NT2/D1 (cell line): ENCODE measurements around the gene CRACR2A.

Source experiments
- DNase-seq: peaks from one replicate; pipeline ENCODE4 v3.0.0-alpha.2; 2011; ENCODE audit warnings: low read depth, low spot score
- H3K27me3 ChIP-seq: 2 replicates; pipeline ENCODE4 v1.6.0; 2011; ENCODE audit warnings: mild to moderate bottlenecking; ENCODE audit not compliant: insufficient read length, insufficient read depth
- H3K36me3 ChIP-seq: 2 replicates; pipeline ENCODE4 v1.6.1; 2011; ENCODE audit warnings: mild to moderate bottlenecking, low read length, mixed read lengths; ENCODE audit not compliant: insufficient read depth, insufficient read length
- H3K4me1 ChIP-seq: 2 replicates; pipeline ENCODE4 v1.5.1; 2011; ENCODE audit not compliant: insufficient read depth, insufficient read length
- H3K4me3 ChIP-seq: 2 replicates; pipeline ENCODE4 v1.5.1; 2011; ENCODE audit warnings: low read depth; ENCODE audit not compliant: insufficient read length
- H3K9ac ChIP-seq: 2 replicates; pipeline ENCODE4 v1.6.0; 2011; ENCODE audit warnings: low read depth; ENCODE audit not compliant: insufficient read length
- H3K9me3 ChIP-seq: 2 replicates; pipeline ENCODE4 v1.5.1; 2011; ENCODE audit warnings: mild to moderate bottlenecking, low read length; ENCODE audit not compliant: insufficient read depth
- SUZ12 ChIP-seq: IDR thresholded peaks from 2 replicates; pipeline ENCODE4 v1.6.1; 2011; ENCODE audit not compliant: insufficient read length, insufficient read depth; ENCODE audit errors: extremely low read depth
- YY1 ChIP-seq: IDR thresholded peaks from 2 replicates; pipeline ENCODE4 v1.6.1; 2011; ENCODE audit not compliant: insufficient read length, insufficient read depth
- ZNF274 ChIP-seq: IDR thresholded peaks from 2 replicates; pipeline ENCODE4 v1.6.1; 2011; ENCODE audit warnings: mild to moderate bottlenecking, low read depth, low read length

CRACR2A gene

DNA sequence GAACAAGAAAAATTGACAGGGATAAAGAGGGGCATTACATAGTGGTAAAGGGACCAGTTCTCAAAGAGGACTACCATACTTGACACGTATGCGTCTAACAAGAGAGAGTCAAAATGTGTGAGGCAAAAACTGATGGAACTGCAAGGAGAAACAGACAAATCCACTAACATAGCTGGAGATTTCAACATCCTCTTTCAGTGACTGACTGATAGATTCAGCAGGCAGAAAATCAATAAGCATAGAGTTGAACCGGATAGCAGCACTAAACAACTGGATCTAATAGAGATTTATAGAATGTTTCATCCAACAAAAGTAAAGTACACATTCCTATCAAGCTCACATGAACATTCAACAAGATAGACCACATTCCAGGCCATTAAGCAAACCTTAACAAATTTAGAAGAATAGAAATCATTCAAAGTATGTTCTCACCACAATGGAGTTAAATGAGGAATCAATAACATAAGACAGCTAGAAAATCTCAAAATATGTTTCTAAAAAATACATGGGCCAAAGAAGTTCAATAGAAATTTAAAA lies 16.1 kb upstream of the CRACR2A start:
- no peaks in the 10 kb centered on the region for H3K36me3 ChIP-seq
- H3K4me1 ChIP-seq: no peaks in the 10 kb centered on the region
- H3K9ac ChIP-seq: no peak overlapping the region
- no peaks in the 10 kb centered on the region for H3K27me3 ChIP-seq
- H3K9me3 ChIP-seq: no peaks in the 10 kb centered on the region
- no peak for DNase-seq
- no peak overlapping the region for H3K4me3 ChIP-seq
- TF ChIP-seq SUZ12 (no peak), YY1 (no peak), ZNF274 (no peak)

DNA sequence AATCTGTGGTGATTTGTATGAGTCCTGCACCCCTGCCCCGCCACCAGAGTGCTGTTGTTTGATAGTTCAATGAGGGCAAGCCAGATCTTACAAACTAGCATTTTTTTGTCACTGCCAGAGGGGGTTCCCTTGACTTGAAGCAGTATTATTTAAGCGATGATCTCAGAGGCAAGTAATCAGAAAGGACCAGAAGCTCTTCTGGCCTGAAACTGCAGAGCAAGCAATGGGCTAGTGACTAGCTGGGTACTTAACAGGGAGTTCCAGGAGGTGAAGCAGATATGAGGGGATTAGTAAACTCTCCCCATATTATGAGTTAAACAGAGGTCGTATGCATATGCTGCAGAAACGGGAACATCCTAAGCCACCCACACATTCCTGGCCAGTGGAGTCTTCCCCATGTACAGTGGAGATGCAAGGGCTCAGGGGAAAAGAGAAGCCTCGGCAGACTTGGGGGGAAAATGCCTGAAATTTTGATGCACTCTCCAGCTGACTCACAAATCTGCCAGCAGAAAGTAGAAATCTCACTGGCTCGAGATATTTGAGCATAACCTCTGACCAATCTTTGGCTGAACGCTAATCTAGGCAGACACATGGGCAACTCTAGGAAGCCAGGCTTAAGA lies 8.3 kb upstream of the CRACR2A start:
- TF ChIP-seq YY1 (no peak), ZNF274 (no peak), SUZ12 (no peak)
- Histone ChIP-seq H3K27me3 (no peaks in the 10 kb centered on the region), H3K4me1 (no peaks in the 10 kb centered on the region), H3K36me3 (no peaks in the 10 kb centered on the region), H3K9me3 (peaks cover 6% of the 10 kb centered on the region; the same call in 1 of the 2 replicates), H3K4me3 (no peak overlapping the region), H3K9ac (no peak overlapping the region)
- DNase-seq: no peak

DNA sequence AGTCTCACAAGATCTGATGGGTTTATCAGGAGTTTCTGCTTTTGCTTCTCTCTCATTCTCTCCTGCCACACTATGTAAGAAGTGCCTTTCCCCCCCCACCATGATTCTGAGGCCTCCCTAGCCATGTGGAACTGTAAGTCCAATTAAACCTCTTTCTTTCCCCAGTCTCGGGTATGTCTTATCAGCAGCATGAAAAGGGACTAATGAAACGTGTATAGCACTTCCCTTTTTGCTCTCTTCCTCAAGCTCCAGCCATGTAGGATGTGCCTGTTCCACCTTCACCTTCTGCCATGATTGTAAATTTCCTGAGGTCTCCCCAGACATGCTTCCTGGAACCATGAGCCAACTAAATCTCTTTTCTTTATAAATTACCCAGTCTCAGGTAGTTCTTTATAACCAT lies 7.0 kb upstream of the CRACR2A start:
- DNase-seq: no peak
- Histone ChIP-seq H3K4me1 (no peaks in the 10 kb centered on the region), H3K4me3 (no peak overlapping the region), H3K9ac (no peak overlapping the region), H3K36me3 (no peaks in the 10 kb centered on the region), H3K27me3 (peaks cover 3% of the 10 kb centered on the region), H3K9me3 (peaks cover 6% of the 10 kb centered on the region; the same call in 1 of the 2 replicates)
- TF ChIP-seq YY1 (no peak), ZNF274 (no peak), SUZ12 (no peak)

DNA sequence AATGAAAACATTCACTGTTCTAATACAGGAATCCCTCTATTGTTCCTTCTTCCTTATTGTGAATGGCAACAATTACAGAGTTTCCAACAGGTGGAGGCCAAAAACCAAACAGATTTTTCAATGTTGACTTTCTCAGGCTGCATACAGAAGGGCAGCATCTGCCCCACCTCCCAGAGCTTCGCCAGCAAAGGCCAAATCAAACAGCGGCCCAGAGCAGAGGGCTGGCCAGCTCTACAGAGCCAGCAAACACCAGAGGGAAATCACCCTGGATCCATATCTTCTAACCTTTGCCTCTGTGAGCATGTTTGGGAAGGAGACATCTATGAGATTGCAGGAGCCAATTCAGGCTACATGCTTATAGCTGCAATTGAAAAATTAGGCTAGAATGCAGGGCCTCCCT lies 4.4 kb upstream of the CRACR2A start:
- no peak overlapping the region for H3K4me3 ChIP-seq
- peaks cover 5% of the 10 kb centered on the region for H3K4me1 ChIP-seq
- H3K27me3 ChIP-seq: peaks cover 25% of the 10 kb centered on the region
- no peak for DNase-seq
- H3K9me3 ChIP-seq: peaks cover 6% of the 10 kb centered on the region; the same call in 1 of the 2 replicates
- no peak for TF ChIP-seq YY1
- no peak for TF ChIP-seq SUZ12
- no peak for TF ChIP-seq ZNF274
- H3K9ac ChIP-seq: no peak overlapping the region
- H3K36me3 ChIP-seq: no peaks in the 10 kb centered on the region

DNA sequence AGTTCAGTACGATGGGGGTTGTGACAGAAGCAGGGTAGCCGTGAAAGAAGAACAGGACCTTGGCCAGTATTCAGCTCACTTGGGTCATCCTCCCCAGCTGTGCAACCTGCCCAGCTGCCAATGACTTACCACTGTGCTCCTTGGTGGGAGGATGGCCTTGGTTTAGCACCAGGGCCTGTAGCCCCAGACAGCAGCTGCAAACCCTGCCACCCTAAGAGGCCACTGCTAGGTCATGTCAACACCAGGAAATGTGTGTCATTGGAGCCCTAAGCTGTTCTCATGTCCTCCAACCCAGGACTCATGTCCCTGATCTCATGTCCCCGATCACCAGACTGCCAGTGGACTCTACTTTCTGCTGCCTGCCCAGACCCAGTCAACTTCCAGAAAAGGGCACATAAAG lies 3.0 kb upstream of the CRACR2A start:
- Histone ChIP-seq H3K4me3 (no peak overlapping the region), H3K4me1 (peaks cover 8% of the 10 kb centered on the region), H3K9ac (no peak overlapping the region), H3K36me3 (no peaks in the 10 kb centered on the region), H3K27me3 (peaks cover 36% of the 10 kb centered on the region), H3K9me3 (peaks cover 6% of the 10 kb centered on the region; the same call in 1 of the 2 replicates)
- DNase-seq: no peak
- TF ChIP-seq ZNF274 (no peak), SUZ12 (no peak), YY1 (no peak)

DNA sequence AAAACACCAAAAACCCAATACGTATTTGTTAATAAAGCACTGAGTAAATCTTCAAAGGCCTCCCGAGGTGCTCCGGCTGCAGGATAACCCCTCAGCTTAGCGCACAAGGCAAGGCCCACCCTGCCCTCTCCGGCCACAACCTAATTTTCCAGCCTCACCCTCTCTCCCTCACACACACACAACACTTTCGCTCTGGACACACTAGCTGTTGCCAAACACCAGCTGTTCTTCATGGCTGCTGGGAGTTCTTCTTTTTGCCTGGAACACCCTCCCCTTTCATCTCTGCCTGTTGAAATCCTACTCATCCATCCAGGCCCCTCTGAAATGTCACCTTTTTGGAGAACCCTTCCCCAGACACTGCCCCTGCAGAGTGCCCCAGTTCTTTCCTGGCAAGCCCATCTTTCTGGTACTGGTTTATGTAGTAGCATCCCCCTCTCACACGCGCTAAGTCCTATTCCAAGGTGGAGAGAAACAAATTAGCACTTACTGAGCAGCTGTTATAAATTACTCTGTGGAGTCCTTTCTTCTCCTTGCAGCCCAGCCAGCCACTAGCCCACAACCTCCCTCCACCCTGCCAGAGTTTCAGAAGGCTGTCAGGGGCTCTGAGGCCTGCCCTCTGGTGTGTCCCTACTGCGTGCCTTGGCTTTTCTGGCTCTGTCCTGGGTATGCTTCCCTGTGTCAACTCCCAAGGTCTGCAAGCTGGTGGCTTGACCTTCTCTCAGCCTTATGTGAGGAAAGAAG lies 805 bp upstream of the CRACR2A start:
- Histone ChIP-seq H3K36me3 (no peaks in the 10 kb centered on the region), H3K27me3 (peaks cover 36% of the 10 kb centered on the region), H3K4me1 (peaks cover 8% of the 10 kb centered on the region), H3K9ac (peak overlapping the region; percentile 69), H3K9me3 (no peaks in the 10 kb centered on the region), H3K4me3 (peak overlapping the region; percentile 56)
- TF ChIP-seq YY1 (no peak), ZNF274 (no peak), SUZ12 (no peak)
- DNase-seq: no peak

DNA sequence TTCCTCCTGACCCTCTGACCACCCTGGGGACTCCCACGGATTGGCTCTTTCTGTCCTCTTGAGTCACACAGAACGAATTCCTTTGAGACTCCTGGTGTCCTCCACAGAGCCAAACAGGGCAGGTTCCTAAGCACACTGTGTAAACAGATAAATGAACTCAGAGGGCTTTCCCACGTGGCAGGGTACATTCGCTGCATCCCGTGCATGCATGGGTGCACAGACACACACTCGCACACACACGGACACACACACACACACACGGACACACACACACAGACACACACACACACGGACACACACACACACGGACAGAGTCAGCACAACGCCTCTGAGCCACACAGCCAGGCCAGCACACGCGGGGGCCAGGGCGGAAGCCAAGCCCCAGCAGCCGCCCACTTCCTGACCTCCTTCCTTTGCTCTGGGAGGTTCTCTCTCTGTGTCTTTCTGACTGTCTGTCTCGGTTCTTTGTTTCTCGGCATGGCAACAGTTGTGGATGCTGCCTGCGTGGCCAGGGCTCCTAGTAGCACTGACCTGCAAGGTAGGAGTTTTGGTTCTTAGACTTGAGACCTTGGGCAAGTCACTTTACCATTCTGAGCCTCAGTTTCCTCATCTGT lies 706 bp downstream of the CRACR2A start:
- H3K4me1 ChIP-seq: peaks cover 16% of the 10 kb centered on the region
- no peaks in the 10 kb centered on the region; the same call in 1 of the 2 replicates for H3K9me3 ChIP-seq
- TF ChIP-seq SUZ12: no peak
- TF ChIP-seq ZNF274: no peak
- TF ChIP-seq YY1: no peak
- DNase-seq: no peak
- H3K36me3 ChIP-seq: no peaks in the 10 kb centered on the region
- H3K9ac ChIP-seq: peak overlapping the region; percentile 69
- peaks cover 36% of the 10 kb centered on the region for H3K27me3 ChIP-seq
- H3K4me3 ChIP-seq: peak overlapping the region; percentile 56
